HepG2 (cell line): ENCODE results near the gene ACSS3.

ENCODE experiments used
- CTCF ChIP-seq: sonication (generic); formaldehyde crosslinking; IDR thresholded peaks from 2 replicates; pipeline ENCODE4 v1.5.0; 2020; ENCODE audit warnings: mild to moderate bottlenecking, missing genetic modification reagents, moderate library complexity
- E2F5 ChIP-seq: sonication (generic); formaldehyde crosslinking; conservative IDR thresholded peaks from 2 replicates; pipeline ENCODE4 v1.4.0; 2020; ENCODE audit warnings: missing genetic modification reagents
- MAZ ChIP-seq, 2 experiments: sonication (generic) in 1 of 2; formaldehyde crosslinking in 1 of 2; IDR thresholded peaks; 2 replicates each; pipeline versions ENCODE4 v1.5.0 to v1.6.1; 2012 to 2020; ENCODE audit warnings: low read depth in 2 of 2, mild to moderate bottlenecking in 2 of 2, borderline replicate concordance in 1 of 2, improper control_type of control experiment in 1 of 2, low read length in 1 of 2, missing genetic modification reagents in 1 of 2, moderate library complexity in 1 of 2
- MLXIP ChIP-seq: sonication (generic); formaldehyde crosslinking; IDR thresholded peaks from 2 replicates; pipeline ENCODE4 v1.9.0; 2021; ENCODE audit warnings: missing genetic modification reagents, borderline replicate concordance
- NFRKB ChIP-seq: fragments of 450-650 bp; IDR thresholded peaks from 2 replicates; pipeline ENCODE4 v1.6.1; 2017
- SIN3B ChIP-seq: fragments of 150-350 bp; IDR thresholded peaks from 2 replicates; pipeline ENCODE4 v1.6.1; 2014; ENCODE audit warnings: low read length
- UBTF ChIP-seq: sonication (generic); formaldehyde crosslinking; IDR thresholded peaks from 2 replicates; pipeline ENCODE4 v1.4.0; 2020; ENCODE audit warnings: mild to moderate bottlenecking, missing genetic modification reagents
- ZBTB40 ChIP-seq, 2 experiments: fragments of 450-650 bp in 1 of 2; sonication (generic) in 1 of 2; formaldehyde crosslinking in 1 of 2; IDR thresholded peaks; 2 replicates each; pipeline versions ENCODE4 v1.6.1 to v1.8.0; 2016 to 2022; ENCODE audit warnings: antibody characterized with exemption in 1 of 2, mild to moderate bottlenecking in 1 of 2, missing genetic modification reagents in 1 of 2
- ZNF207 ChIP-seq: fragments of 450-650 bp; IDR thresholded peaks from 2 replicates; pipeline ENCODE4 v1.6.1; 2016; ENCODE audit warnings: antibody characterized with exemption, borderline replicate concordance
- ZNF44 ChIP-seq: sonication (generic); formaldehyde crosslinking; IDR thresholded peaks from 2 replicates; pipeline ENCODE4 v1.5.1; 2020; ENCODE audit warnings: mild to moderate bottlenecking, missing genetic modification reagents
- ZNF580 ChIP-seq: IDR thresholded peaks from 2 replicates; pipeline ENCODE4 v1.6.1; 2016; ENCODE audit warnings: low read depth, borderline replicate concordance
- ZNF607 ChIP-seq: sonication (generic); formaldehyde crosslinking; IDR thresholded peaks from 2 replicates; pipeline ENCODE4 v1.5.1; 2020; ENCODE audit warnings: missing genetic modification reagents, mild to moderate bottlenecking, borderline replicate concordance

GRCh38 chr12:81170072-81170471 lies 92.2 kb downstream of the ACSS3 start:
- TF ChIP-seq ZNF207 (no peak), SIN3B (no peak), MLXIP (CRISPR knock-in tag) (no peak), MAZ (IDR thresholded peaks at IDR 0.05; ENCODE audit: borderline replicate concordance, low read depth, low read length) (no peak), MAZ (CRISPR knock-in tag; IDR thresholded peaks at IDR 0.05; ENCODE audit: low read depth) (no peak), CTCF (CRISPR knock-in tag) (no peak), ZNF580 (CRISPR knock-in tag) (no peak), ZBTB40 (IDR thresholded peaks at IDR 0.05) (no peak), ZBTB40 (CRISPR knock-in tag; IDR thresholded peaks at IDR 0.05) (no peak), ZNF607 (CRISPR knock-in tag) (no peak), NFRKB (no peak), UBTF (no peak), E2F5 (CRISPR knock-in tag) (no peak), ZNF44 (CRISPR knock-in tag) (no peak)
